Fibroblast of mammary gland (primary cell): ENCODE data around the gene FRA10AC1.

Experiments used
- DNase-seq: peaks from one replicate; pipeline ENCODE4 v3.0.0-alpha.2; 2010; ENCODE audit warnings: low read depth
- H3K4me3 ChIP-seq: 2 replicates; pipeline ENCODE4 v1.5.1; 2011; ENCODE audit warnings: low read depth, mild to moderate bottlenecking, low read length, moderate library complexity; ENCODE audit not compliant: control insufficient read depth
- CTCF ChIP-seq: conservative IDR thresholded peaks from 2 replicates; pipeline ENCODE4 v1.5.1; 2011; ENCODE audit warnings: low read depth, low read length, inconsistent platforms; ENCODE audit not compliant: control insufficient read depth, insufficient read depth

FRA10AC1 gene

GRCh38 chr10:93654201-93654600, 48.2 kb downstream of the FRA10AC1 start:
- DNase-seq = no peak
- TF ChIP-seq CTCF = no peak
- H3K4me3 ChIP-seq = no peak overlapping the region

GRCh38 chr10:93652857-93653256, 49.5 kb downstream of the FRA10AC1 start:
- peak; percentile 33 for DNase-seq
- no peak for TF ChIP-seq CTCF

GRCh38 chr10:93639791-93640190, 62.6 kb downstream of the FRA10AC1 start:
- no peak overlapping the region for H3K4me3 ChIP-seq
- TF ChIP-seq CTCF = no peak
- no peak for DNase-seq

More at GRCh38 chr10:93652857-93653256, 49.5 kb downstream of the FRA10AC1 start:
- no peak overlapping the region for H3K4me3 ChIP-seq

GRCh38 chr10:93630625-93631557, 71.5 kb downstream of the FRA10AC1 start:
- H3K4me3 ChIP-seq = no peak overlapping the region
- TF ChIP-seq CTCF = no peak
- no peak for DNase-seq

- no peak for TF ChIP-seq CTCF
Observed at GRCh38 chr10:93629647-93630305, 72.6 kb downstream of the FRA10AC1 start.

GRCh38 chr10:93628858-93629257, 73.5 kb downstream of the FRA10AC1 start:
- no peak for DNase-seq
- TF ChIP-seq CTCF = no peak
- no peak overlapping the region for H3K4me3 ChIP-seq

More at GRCh38 chr10:93629647-93630305, 72.6 kb downstream of the FRA10AC1 start:
- DNase-seq = no peak
- H3K4me3 ChIP-seq = no peak overlapping the region
